Testis (tissue), 2 donors: Measurements from ENCODE around the gene SCGB1D1.

ENCODE experiments used
- POLR2A ChIP-seq: fragments of 450-650 bp; IDR thresholded peaks from one replicate; pipeline ENCODE4 v1.6.1; 2017; ENCODE audit warnings: antibody characterized with exemption, mild to moderate bottlenecking, moderate library complexity
- TF ChIP-seq, protein P1 (sequence below), 3 experiments: fragments of 450-650 bp in 2 of 3; fragments of 200-600 bp in 1 of 3; sonication (generic) in 1 of 3; IDR thresholded peaks; one replicate each; pipeline ENCODE4 v1.5.1; 2016 to 2019; ENCODE audit warnings: antibody characterized with exemption in 3 of 3, mild to moderate bottlenecking in 2 of 3, moderate library complexity in 1 of 3

DNA sequence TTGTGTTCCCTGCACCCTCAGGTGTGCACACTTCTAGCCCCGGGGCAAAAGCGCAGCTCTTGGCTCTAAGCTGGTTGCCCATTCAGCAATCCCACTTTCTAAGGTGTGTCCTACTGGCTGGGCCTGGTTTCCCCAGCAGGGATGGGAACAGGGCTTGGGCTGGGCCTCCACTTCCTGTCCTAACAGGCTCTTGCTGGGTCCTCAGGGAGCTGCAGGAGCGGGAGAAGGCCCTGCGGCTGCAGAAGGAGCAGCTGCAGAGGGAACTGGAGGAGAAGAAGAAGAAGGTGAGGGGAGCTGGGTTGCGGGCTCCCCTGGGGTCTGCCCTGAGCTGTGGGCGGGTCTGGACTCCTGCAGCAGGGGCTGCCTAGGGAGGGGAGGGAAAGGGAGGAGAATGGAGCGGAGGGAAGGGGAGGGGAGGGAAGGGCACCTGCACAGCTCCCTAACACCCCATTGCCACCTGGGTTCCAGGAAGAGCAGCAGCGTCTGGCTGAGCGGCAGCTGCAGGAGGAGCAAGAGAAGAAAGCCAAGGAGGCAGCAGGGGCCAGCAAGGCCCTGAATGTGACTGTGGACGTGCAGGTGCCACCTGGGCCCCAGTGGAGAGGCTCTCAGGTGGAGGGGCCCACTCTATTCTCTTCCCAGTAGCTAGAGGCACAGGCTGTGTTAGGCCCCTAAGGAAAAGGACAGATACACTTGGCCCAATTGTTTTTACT is 41.6 kb upstream of the SCGB1D1 start:
- TF ChIP-seq, protein P1, sequence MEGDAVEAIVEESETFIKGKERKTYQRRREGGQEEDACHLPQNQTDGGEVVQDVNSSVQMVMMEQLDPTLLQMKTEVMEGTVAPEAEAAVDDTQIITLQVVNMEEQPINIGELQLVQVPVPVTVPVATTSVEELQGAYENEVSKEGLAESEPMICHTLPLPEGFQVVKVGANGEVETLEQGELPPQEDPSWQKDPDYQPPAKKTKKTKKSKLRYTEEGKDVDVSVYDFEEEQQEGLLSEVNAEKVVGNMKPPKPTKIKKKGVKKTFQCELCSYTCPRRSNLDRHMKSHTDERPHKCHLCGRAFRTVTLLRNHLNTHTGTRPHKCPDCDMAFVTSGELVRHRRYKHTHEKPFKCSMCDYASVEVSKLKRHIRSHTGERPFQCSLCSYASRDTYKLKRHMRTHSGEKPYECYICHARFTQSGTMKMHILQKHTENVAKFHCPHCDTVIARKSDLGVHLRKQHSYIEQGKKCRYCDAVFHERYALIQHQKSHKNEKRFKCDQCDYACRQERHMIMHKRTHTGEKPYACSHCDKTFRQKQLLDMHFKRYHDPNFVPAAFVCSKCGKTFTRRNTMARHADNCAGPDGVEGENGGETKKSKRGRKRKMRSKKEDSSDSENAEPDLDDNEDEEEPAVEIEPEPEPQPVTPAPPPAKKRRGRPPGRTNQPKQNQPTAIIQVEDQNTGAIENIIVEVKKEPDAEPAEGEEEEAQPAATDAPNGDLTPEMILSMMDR (IDR thresholded peaks at IDR 0.05) = no peak
- TF ChIP-seq POLR2A = no peak
